H9 (cell line): ENCODE data around the gene SLC19A1. TPM values are rescaled to one million over a fixed set of nuclear protein-coding genes. Genes with fewer than 3 reads are reported as not detected.
A peak's percentile ranks its signal among the peaks of the same experiment; 100 is the strongest.

Experiments used
- DNase-seq: peaks from one replicate; pipeline ENCODE4 v3.0.0-alpha.2; 2017
- H2AFZ ChIP-seq: one replicate; pipeline ENCODE4 v1.6.1; 2013; ENCODE audit warnings: mild to moderate bottlenecking, low read length, control low read depth, moderate library complexity
- H2AK5ac ChIP-seq: 2 replicates; pipeline ENCODE4 v1.6.1; 2013; ENCODE audit warnings: low read length, control low read depth, mixed read lengths; ENCODE audit not compliant: insufficient read length
- H2BK120ac ChIP-seq: one replicate; pipeline ENCODE4 v1.6.1; 2013; ENCODE audit warnings: low read depth, mild to moderate bottlenecking, low read length, control low read depth, inconsistent platforms; ENCODE audit not compliant: poor library complexity, severe bottlenecking
- H2BK12ac ChIP-seq: 2 replicates; pipeline ENCODE4 v1.6.1; 2013; ENCODE audit warnings: low read length, control low read depth, mixed read lengths, low read depth; ENCODE audit not compliant: insufficient read length
- H2BK15ac ChIP-seq: 2 replicates; pipeline ENCODE4 v1.6.1; 2013; ENCODE audit warnings: low read depth, low read length, control low read depth
- H2BK20ac ChIP-seq: one replicate; pipeline ENCODE4 v1.6.1; 2013; ENCODE audit warnings: low read depth, mild to moderate bottlenecking, low read length, control low read depth, inconsistent platforms; ENCODE audit not compliant: poor library complexity, severe bottlenecking
- H2BK5ac ChIP-seq: 2 replicates; pipeline ENCODE4 v1.6.1; 2013; ENCODE audit warnings: low read length, control low read depth, mixed read lengths; ENCODE audit not compliant: insufficient read length
- H3K14ac ChIP-seq: 2 replicates; pipeline ENCODE4 v1.6.1; 2013; ENCODE audit warnings: low read length, control low read depth; ENCODE audit not compliant: insufficient read depth
- H3K18ac ChIP-seq: 2 replicates; pipeline ENCODE4 v1.6.1; 2013; ENCODE audit warnings: low read depth, mild to moderate bottlenecking, mixed read lengths, low read length, control low read depth; ENCODE audit not compliant: insufficient read length
- H3K23ac ChIP-seq: 2 replicates; pipeline ENCODE4 v1.6.1; 2013; ENCODE audit warnings: low read length, control low read depth, mixed read lengths, low read depth; ENCODE audit not compliant: insufficient read length
- H3K23me2 ChIP-seq: 2 replicates; pipeline ENCODE4 v1.6.1; 2013; ENCODE audit warnings: low read depth, mild to moderate bottlenecking, mixed read lengths, low read length, control low read depth; ENCODE audit not compliant: insufficient read length, poor library complexity, severe bottlenecking
- H3K27ac ChIP-seq: 2 replicates; pipeline ENCODE4 v1.5.1; 2013; ENCODE audit warnings: low read length, control low read depth, mixed read lengths, low read depth; ENCODE audit not compliant: insufficient read length
- H3K27me3 ChIP-seq: 2 replicates; pipeline ENCODE4 v1.6.1; 2013; ENCODE audit warnings: low read length, control low read depth, inconsistent platforms; ENCODE audit not compliant: insufficient read depth
- H3K4ac ChIP-seq: 2 replicates; pipeline ENCODE4 v1.6.1; 2013; ENCODE audit warnings: low read depth, mild to moderate bottlenecking, control low read depth, inconsistent platforms, low read length, moderate library complexity
- H3K4me1 ChIP-seq: 2 replicates; pipeline ENCODE4 v1.6.1; 2013; ENCODE audit warnings: low read length, control low read depth, inconsistent platforms; ENCODE audit not compliant: insufficient read depth
- H3K4me2 ChIP-seq: 2 replicates; pipeline ENCODE4 v1.6.1; 2013; ENCODE audit warnings: low read length, control low read depth, mixed read lengths; ENCODE audit not compliant: insufficient read length, insufficient read depth
- H3K56ac ChIP-seq: 2 replicates; pipeline ENCODE4 v1.6.1; 2013; ENCODE audit warnings: low read depth, mild to moderate bottlenecking, mixed read lengths, low read length, control low read depth; ENCODE audit not compliant: insufficient read length
- H3K79me1 ChIP-seq: 2 replicates; pipeline ENCODE4 v1.6.1; 2013; ENCODE audit warnings: low read depth, mild to moderate bottlenecking, moderate library complexity, low read length, control low read depth, inconsistent platforms; ENCODE audit not compliant: insufficient read depth, poor library complexity, severe bottlenecking
- H3K79me2 ChIP-seq: 2 replicates; pipeline ENCODE4 v1.6.1; 2013; ENCODE audit warnings: low read length, control low read depth, inconsistent platforms; ENCODE audit not compliant: insufficient read depth
- H3K9ac ChIP-seq: 2 replicates; pipeline ENCODE4 v1.6.1; 2013; ENCODE audit warnings: low read length, control low read depth, mixed read lengths; ENCODE audit not compliant: insufficient read length; ENCODE audit errors: extremely low read depth
- H3K9me3 ChIP-seq: one replicate; pipeline ENCODE4 v1.6.1; 2013; ENCODE audit warnings: low read depth, low read length, inconsistent platforms; ENCODE audit not compliant: control insufficient read depth
- H3T11ph ChIP-seq: one replicate; pipeline ENCODE4 v1.6.1; 2013; ENCODE audit warnings: mild to moderate bottlenecking, low read length, control low read depth, inconsistent platforms
- H4K20me1 ChIP-seq: one replicate; pipeline ENCODE4 v1.6.1; 2013; ENCODE audit not compliant: control insufficient read depth, insufficient read length, insufficient read depth
- H4K5ac ChIP-seq: 2 replicates; pipeline ENCODE4 v1.6.1; 2013; ENCODE audit warnings: low read depth, mild to moderate bottlenecking, mixed read lengths, low read length, control low read depth; ENCODE audit not compliant: insufficient read length
- H4K8ac ChIP-seq: replicated peaks from 2 replicates; pipeline ENCODE4 v1.6.1; 2013; ENCODE audit warnings: low read length, control low read depth, mixed read lengths, low read depth; ENCODE audit not compliant: insufficient read length
- H4K91ac ChIP-seq: 2 replicates; pipeline ENCODE4 v1.6.1; 2013; ENCODE audit warnings: low read depth, mild to moderate bottlenecking, moderate library complexity, mixed read lengths, low read length, control low read depth; ENCODE audit not compliant: insufficient read length
- H3K27ac Mint-ChIP-seq, 3 experiments: 2 replicates in 2 of 3; 3 replicates in 1 of 3; pipeline ENCODE4 v1.8.0; 2020 to 2021; ENCODE audit warnings: mixed read lengths in 3 of 3, mild to moderate bottlenecking in 1 of 3, moderate library complexity in 1 of 3
- H3K27me3 Mint-ChIP-seq: 2 replicates; pipeline ENCODE4 v1.8.0; 2021; ENCODE audit warnings: low read depth, mild to moderate bottlenecking, moderate library complexity, mixed read lengths
- H3K36me3 Mint-ChIP-seq, 3 experiments: 2 replicates in 2 of 3; 3 replicates in 1 of 3; pipeline ENCODE4 v1.8.0; 2020 to 2021; ENCODE audit warnings: low read depth in 3 of 3, mixed read lengths in 3 of 3; ENCODE audit not compliant: insufficient read depth in 1 of 3
- H3K4me1 Mint-ChIP-seq, 2 experiments: 2 replicates each; pipeline ENCODE4 v1.8.0; 2020; ENCODE audit warnings: mixed read lengths in 2 of 2
- H3K4me3 Mint-ChIP-seq, 2 experiments: 2 replicates in 1 of 2; 3 replicates in 1 of 2; pipeline ENCODE4 v1.8.0; 2020 to 2021; ENCODE audit warnings: mild to moderate bottlenecking in 2 of 2, mixed read lengths in 2 of 2, moderate library complexity in 1 of 2
- H3K9me3 Mint-ChIP-seq, 2 experiments: 2 replicates in 1 of 2; 3 replicates in 1 of 2; pipeline ENCODE4 v1.8.0; 2020; ENCODE audit warnings: mild to moderate bottlenecking in 2 of 2, mixed read lengths in 2 of 2, moderate library complexity in 1 of 2
- WGBS: extraction: QIAGEN DNeasy Blood & Tissue Kit; methylation state at CpG from one replicate; pipeline ENCODE4 v1.1.7; 2013; ENCODE audit warnings: missing lambda C conversion rate, low lambda C conversion rate, mixed read lengths; ENCODE audit not compliant: insufficient read length; ENCODE audit errors: extremely low coverage; 5-methylcytosine and 5-hydroxymethylcytosine counted together
- microRNA-seq: library from miRNA; unstranded; fragments of <30 nt; microRNA quantifications from one replicate; pipeline ENCODE4, GENCODE V29; 2020; ENCODE audit warnings: borderline microRNAs expressed
- total RNA-seq: library from RNA; stranded (reverse); gene quantifications from 2 replicates; pipeline ENCODE4 v1.2.1, GENCODE V29; 2021
- TF ChIP-seq, protein P1 (sequence below): fragments of 200-600 bp; sonication (generic); conservative IDR thresholded peaks from 3 replicates; pipeline ENCODE4 v1.8.0; 2021; ENCODE audit warnings: antibody characterized with exemption, mild to moderate bottlenecking

SLC19A1 gene
- total RNA-seq, 1 experiment from 2014 or later = 32.4 TPM

DNA sequence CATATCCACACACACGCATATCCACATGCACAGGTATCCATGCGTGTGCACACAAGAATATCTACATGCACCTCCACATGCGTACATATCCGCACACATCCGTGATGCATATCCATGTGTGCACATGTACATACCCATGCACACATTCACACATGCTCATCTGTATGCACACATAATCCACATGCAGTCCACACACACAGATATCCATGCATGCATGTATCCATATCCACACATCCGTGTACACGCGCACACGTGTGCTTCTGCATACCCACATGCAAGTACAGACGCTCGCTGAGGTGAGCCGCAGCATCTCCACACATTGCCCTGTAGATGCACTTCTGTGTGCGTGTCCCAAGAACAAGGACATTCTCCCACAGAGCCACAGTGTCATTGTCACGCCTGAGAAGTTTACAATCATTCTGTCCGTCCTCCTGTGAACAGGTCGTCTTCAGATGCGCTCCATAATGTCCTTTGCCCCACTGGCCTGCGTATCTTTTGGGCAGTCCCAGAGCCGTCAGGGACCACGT, 93.9 kb downstream of the SLC19A1 start:
- Histone ChIP-seq H3K79me2 (peaks cover 33% of the 10 kb centered on the region; the same call in 1 of the 2 replicates), H3K18ac (no peak overlapping the region), H2BK120ac (no peak overlapping the region), H2BK20ac (no peak overlapping the region), H3K4ac (no peak overlapping the region), H4K5ac (no peak overlapping the region), H3K56ac (no peak overlapping the region), H3K4me2 (no peak overlapping the region), H3K79me1 (peaks cover 7% of the 10 kb centered on the region), H4K20me1 (no peaks in the 10 kb centered on the region), H3K23me2 (no peaks in the 10 kb centered on the region), H3K4me1 (no peaks in the 10 kb centered on the region), H4K8ac (no peak overlapping the region), H3T11ph (no peak overlapping the region), H4K91ac (no peak overlapping the region), H2BK15ac (no peak overlapping the region), H3K27ac (no peak overlapping the region), H3K23ac (no peak overlapping the region), H3K27me3 (no peaks in the 10 kb centered on the region), H3K9ac (no peak overlapping the region), H2BK12ac (no peak overlapping the region), H3K9me3 (no peaks in the 10 kb centered on the region), H2AK5ac (no peak overlapping the region), H2AFZ (no peak overlapping the region), H3K14ac (no peak overlapping the region), H2BK5ac (no peak overlapping the region)
- Mint-ChIP-seq H3K27me3 (no peaks in the 10 kb centered on the region; the same call in 1 of the 2 replicates), H3K27ac (no peak overlapping the region; a peak in 1 of 7 replicates), H3K4me1 (peaks cover 10 to 26% of the 10 kb centered on the region in 2 experiments), H3K4me3 (no peak overlapping the region), H3K36me3 (peaks cover 26 to 42% (median 39%) of the 10 kb centered on the region in 3 experiments), H3K9me3 (peaks cover 0 to 5% of the 10 kb centered on the region in 2 experiments; a peak in 4 of 5 replicates)
- no CpG with 5 or more reads among the region's 20 CpGs for WGBS
- TF ChIP-seq, protein P1, sequence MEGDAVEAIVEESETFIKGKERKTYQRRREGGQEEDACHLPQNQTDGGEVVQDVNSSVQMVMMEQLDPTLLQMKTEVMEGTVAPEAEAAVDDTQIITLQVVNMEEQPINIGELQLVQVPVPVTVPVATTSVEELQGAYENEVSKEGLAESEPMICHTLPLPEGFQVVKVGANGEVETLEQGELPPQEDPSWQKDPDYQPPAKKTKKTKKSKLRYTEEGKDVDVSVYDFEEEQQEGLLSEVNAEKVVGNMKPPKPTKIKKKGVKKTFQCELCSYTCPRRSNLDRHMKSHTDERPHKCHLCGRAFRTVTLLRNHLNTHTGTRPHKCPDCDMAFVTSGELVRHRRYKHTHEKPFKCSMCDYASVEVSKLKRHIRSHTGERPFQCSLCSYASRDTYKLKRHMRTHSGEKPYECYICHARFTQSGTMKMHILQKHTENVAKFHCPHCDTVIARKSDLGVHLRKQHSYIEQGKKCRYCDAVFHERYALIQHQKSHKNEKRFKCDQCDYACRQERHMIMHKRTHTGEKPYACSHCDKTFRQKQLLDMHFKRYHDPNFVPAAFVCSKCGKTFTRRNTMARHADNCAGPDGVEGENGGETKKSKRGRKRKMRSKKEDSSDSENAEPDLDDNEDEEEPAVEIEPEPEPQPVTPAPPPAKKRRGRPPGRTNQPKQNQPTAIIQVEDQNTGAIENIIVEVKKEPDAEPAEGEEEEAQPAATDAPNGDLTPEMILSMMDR = no peak
- no peak for DNase-seq

Small RNA genes lying within 50 kb of the gene (microRNA-seq; reads per million reads assigned to microRNA genes)
- 3.0 reads per million, percentile 26 among the genes with 10 or more reads in this experiment for gene MIR6815

Other genes with a start within 250 kb of the SLC19A1 start
- gene COL18A1, start 137.3 kb downstream of the SLC19A1 start, total RNA-seq = 232 and 234 TPM in 2 replicates
- 10.8 and 10.9 TPM in 2 replicates for gene PCBP3, start 101.3 kb upstream of the SLC19A1 start, total RNA-seq